Measurements from ENCODE around the gene PRR7.

The PRR7 gene

GRCh38 chr5:177403792-177404640, 42.6 kb upstream of the PRR7 start:
- DNase-seq (ENCODE audit: extremely low read depth, low read depth): no peak
- TF ChIP-seq CTCF (IDR thresholded peaks at IDR 0.05; ENCODE audit: low read depth, low read length, missing control alignments): peak; percentile 68
- H3K4me3 ChIP-seq (replicated peaks; ENCODE audit: low read depth, low read length): peak overlapping the region; percentile 50

- TF ChIP-seq CTCF (IDR thresholded peaks at IDR 0.05; ENCODE audit: low read depth, low read length, missing control alignments): no peak
- H3K4me3 ChIP-seq (replicated peaks; ENCODE audit: low read depth, low read length): peak overlapping the region; percentile 50
- no peak for DNase-seq (ENCODE audit: extremely low read depth, low read depth)
These were observed 41.9 kb upstream of the PRR7 start for GRCh38 chr5:177404641-177405179.

- H3K4me3 ChIP-seq (replicated peaks; ENCODE audit: low read depth, low read length): no peak overlapping the region
- DNase-seq (ENCODE audit: extremely low read depth, low read depth): no peak
- TF ChIP-seq CTCF (IDR thresholded peaks at IDR 0.05; ENCODE audit: low read depth, low read length, missing control alignments): no peak
These were observed 41.3 kb upstream of the PRR7 start for GRCh38 chr5:177405312-177405711.

GRCh38 chr5:177405805-177406204, 40.8 kb upstream of the PRR7 start:
- no peak overlapping the region for H3K4me3 ChIP-seq (replicated peaks; ENCODE audit: low read depth, low read length)
- no peak for TF ChIP-seq CTCF (IDR thresholded peaks at IDR 0.05; ENCODE audit: low read depth, low read length, missing control alignments)
- DNase-seq (ENCODE audit: extremely low read depth, low read depth): no peak

GRCh38 chr5:177409043-177409801, 37.4 kb upstream of the PRR7 start, which contains the start of gene F12:
Gene F12 (minus strand): TSS chr5:177409564. CDS start chr5:177409527, 37 bp downstream.
- TF ChIP-seq CTCF (IDR thresholded peaks at IDR 0.05; ENCODE audit: low read depth, low read length, missing control alignments): no peak
- no peak for DNase-seq (ENCODE audit: extremely low read depth, low read depth)
- no peak within 1 kb of the TSS for H3K4me3 ChIP-seq (replicated peaks; ENCODE audit: low read depth, low read length)

GRCh38 chr5:177410575-177410974, 36.0 kb upstream of the PRR7 start:
- H3K4me3 ChIP-seq (replicated peaks; ENCODE audit: low read depth, low read length): no peak overlapping the region
- no peak for TF ChIP-seq CTCF (IDR thresholded peaks at IDR 0.05; ENCODE audit: low read depth, low read length, missing control alignments)
- no peak for DNase-seq (ENCODE audit: extremely low read depth, low read depth)

Data from HFF-Myc (cell line).